ENCODE measurements around the gene PAPOLB.

- TF ChIP-seq POLR2A (IDR thresholded peaks at IDR 0.05; ENCODE audit: low read length) (no peak), GATA1 (IDR thresholded peaks at IDR 0.05; ENCODE audit: low read depth, low read length) (no peak)
Observed at GRCh38 chr7:4905171-4905570, 43.3 kb upstream of the PAPOLB start.

Measured in erythroblast (primary cell).